NB4 (cell line): ENCODE data around the gene SCAMP3.

Source experiments
- MYC ChIP-seq: IDR thresholded peaks from 2 replicates; pipeline ENCODE4 v1.6.1; 2011; ENCODE audit warnings: low read depth, low read length
- POLR2A ChIP-seq: IDR thresholded peaks from 2 replicates; pipeline ENCODE4 v1.6.1; 2011; ENCODE audit warnings: mild to moderate bottlenecking; ENCODE audit not compliant: insufficient read length; ENCODE audit errors: extremely low read depth
- TF ChIP-seq, protein P1 (sequence below): IDR thresholded peaks from one replicate; pipeline ENCODE4 v1.5.1; 2012; ENCODE audit warnings: low read depth, low read length

DNA sequence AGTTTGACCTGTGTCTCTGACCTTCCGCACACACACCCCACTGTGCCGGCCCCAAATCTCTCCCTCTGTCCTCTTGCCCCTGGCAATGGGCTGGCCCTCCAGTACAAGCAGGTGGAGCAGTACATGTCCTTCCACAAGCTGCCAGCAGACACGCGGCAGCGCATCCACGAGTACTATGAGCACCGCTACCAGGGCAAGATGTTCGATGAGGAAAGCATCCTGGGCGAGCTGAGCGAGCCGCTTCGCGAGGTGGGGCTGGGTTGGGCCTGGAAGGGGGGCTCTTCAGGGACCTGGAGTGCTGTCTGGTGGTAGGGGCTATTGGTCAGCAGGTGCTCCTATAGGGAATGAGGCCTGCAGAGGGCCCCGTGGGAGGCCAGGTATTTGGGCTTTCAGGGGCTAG is 22.9 kb upstream of the SCAMP3 start:
- TF ChIP-seq POLR2A (no peak), MYC (no peak)
- TF ChIP-seq, protein P1, sequence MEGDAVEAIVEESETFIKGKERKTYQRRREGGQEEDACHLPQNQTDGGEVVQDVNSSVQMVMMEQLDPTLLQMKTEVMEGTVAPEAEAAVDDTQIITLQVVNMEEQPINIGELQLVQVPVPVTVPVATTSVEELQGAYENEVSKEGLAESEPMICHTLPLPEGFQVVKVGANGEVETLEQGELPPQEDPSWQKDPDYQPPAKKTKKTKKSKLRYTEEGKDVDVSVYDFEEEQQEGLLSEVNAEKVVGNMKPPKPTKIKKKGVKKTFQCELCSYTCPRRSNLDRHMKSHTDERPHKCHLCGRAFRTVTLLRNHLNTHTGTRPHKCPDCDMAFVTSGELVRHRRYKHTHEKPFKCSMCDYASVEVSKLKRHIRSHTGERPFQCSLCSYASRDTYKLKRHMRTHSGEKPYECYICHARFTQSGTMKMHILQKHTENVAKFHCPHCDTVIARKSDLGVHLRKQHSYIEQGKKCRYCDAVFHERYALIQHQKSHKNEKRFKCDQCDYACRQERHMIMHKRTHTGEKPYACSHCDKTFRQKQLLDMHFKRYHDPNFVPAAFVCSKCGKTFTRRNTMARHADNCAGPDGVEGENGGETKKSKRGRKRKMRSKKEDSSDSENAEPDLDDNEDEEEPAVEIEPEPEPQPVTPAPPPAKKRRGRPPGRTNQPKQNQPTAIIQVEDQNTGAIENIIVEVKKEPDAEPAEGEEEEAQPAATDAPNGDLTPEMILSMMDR = no peak
